ENCODE measurements around the gene DACH1.

Gene DACH1

DNA sequence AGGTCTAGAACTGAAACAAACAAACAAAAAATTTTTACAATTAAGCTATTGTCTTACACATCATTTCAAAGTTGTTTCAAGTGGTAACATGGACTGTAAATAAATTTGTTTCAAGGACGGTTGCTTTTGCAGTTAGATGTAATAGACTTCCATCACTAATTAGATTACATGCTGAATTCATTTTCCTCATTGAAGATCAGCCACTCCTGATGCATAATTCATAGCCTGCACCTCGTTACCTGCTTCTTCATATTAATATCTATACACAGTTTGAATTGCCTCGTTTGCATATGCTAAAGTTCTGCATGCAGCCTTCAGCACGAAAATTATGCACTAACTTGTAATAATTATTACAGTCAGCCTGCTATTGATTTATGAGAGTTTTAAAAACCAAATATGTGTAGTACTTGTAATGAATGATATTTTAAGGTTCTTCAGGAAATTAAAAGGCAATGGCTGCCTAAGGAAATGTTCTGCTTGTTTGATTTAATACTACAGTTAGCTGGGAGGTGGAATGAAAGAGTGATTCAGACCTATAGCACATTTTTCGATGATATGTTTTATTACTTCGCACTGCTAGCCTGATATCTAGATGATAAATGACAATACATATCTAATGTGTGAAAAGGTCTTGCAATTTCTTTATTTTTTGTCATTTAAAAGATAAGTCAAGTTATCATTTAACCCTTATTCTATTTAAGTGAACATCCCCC lies 184.9 kb downstream of the DACH1 start:
- Histone ChIP-seq H3K27ac (no peak overlapping the region), H3K36me3 (ENCODE audit: insufficient read depth) (no peaks in the 10 kb centered on the region), H2AFZ (ENCODE audit: low read depth) (no peak overlapping the region), H3K4me1 (ENCODE audit: low read depth, poor library complexity, severe bottlenecking) (no peaks in the 10 kb centered on the region), H4K20me1 (ENCODE audit: insufficient read depth) (no peaks in the 10 kb centered on the region), H3K4me2 (no peak overlapping the region), H3K79me2 (ENCODE audit: insufficient read depth, low read depth) (no peaks in the 10 kb centered on the region), H3K4me3 (IDR thresholded peaks at IDR 0.05; ENCODE audit: insufficient read depth, low read depth, low read length) (no peak overlapping the region), H3K9ac (no peak overlapping the region), H3K27me3 (ENCODE audit: insufficient read depth, low read depth) (no peaks in the 10 kb centered on the region)
- TF ChIP-seq, protein P1, sequence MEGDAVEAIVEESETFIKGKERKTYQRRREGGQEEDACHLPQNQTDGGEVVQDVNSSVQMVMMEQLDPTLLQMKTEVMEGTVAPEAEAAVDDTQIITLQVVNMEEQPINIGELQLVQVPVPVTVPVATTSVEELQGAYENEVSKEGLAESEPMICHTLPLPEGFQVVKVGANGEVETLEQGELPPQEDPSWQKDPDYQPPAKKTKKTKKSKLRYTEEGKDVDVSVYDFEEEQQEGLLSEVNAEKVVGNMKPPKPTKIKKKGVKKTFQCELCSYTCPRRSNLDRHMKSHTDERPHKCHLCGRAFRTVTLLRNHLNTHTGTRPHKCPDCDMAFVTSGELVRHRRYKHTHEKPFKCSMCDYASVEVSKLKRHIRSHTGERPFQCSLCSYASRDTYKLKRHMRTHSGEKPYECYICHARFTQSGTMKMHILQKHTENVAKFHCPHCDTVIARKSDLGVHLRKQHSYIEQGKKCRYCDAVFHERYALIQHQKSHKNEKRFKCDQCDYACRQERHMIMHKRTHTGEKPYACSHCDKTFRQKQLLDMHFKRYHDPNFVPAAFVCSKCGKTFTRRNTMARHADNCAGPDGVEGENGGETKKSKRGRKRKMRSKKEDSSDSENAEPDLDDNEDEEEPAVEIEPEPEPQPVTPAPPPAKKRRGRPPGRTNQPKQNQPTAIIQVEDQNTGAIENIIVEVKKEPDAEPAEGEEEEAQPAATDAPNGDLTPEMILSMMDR (conservative IDR thresholded peaks at IDR 0.05; ENCODE audit: low read depth, low read length) = no peak

DNA sequence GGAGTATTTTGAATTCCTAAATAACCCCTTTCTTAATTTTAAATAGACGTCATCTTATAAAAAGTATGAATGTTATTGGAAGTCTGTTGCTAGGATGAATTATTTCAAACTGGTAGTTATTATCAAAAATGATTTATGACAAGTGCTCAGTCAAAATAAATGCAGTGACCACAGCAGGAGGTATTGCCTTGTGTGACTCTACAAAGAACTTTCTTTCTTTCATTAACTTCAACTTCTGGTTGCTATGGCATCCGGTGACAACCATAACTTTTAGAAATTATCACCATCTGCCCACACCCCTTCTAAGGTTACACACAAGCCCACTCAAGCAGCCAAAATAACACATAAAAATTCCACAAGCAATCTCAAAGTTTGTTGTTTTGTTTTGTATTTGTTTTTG lies 189.9 kb downstream of the DACH1 start:
- no peak overlapping the region for H3K4me3 ChIP-seq (IDR thresholded peaks at IDR 0.05; ENCODE audit: insufficient read depth, low read depth, low read length)
- H3K36me3 ChIP-seq (ENCODE audit: insufficient read depth) = no peaks in the 10 kb centered on the region
- H3K27me3 ChIP-seq (ENCODE audit: insufficient read depth, low read depth) = no peaks in the 10 kb centered on the region
- H3K27ac ChIP-seq = no peak overlapping the region
- H3K9ac ChIP-seq = no peak overlapping the region
- H3K4me2 ChIP-seq = no peak overlapping the region
- H2AFZ ChIP-seq (ENCODE audit: low read depth) = no peak overlapping the region
- H4K20me1 ChIP-seq (ENCODE audit: insufficient read depth) = no peaks in the 10 kb centered on the region
- TF ChIP-seq, protein P1 (conservative IDR thresholded peaks at IDR 0.05; ENCODE audit: low read depth, low read length) = no peak
- H3K4me1 ChIP-seq (ENCODE audit: low read depth, poor library complexity, severe bottlenecking) = no peaks in the 10 kb centered on the region
- H3K79me2 ChIP-seq (ENCODE audit: insufficient read depth, low read depth) = no peaks in the 10 kb centered on the region

DNA sequence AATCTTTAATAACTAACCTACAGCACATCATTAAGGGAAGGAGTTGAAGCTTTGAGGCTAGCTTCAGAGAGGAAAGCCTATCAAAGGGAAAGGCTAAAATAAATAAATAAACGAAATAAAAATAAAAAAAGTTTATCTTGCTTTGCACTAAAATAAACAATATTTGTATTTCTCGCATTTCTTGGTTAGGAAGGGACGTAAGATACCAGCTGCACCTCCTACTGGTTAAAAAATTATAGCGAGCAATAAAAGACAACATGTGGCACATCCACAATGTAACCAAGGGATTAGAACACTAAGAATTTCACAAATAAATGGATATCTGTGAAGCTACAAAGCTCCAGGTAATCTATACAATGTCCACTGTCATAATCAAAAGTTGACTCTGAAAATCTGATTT lies 194.5 kb downstream of the DACH1 start:
- Histone ChIP-seq H3K9ac (no peak overlapping the region), H3K4me3 (IDR thresholded peaks at IDR 0.05; ENCODE audit: insufficient read depth, low read depth, low read length) (no peak overlapping the region), H4K20me1 (ENCODE audit: insufficient read depth) (no peaks in the 10 kb centered on the region), H3K4me1 (ENCODE audit: low read depth, poor library complexity, severe bottlenecking) (no peaks in the 10 kb centered on the region), H3K79me2 (ENCODE audit: insufficient read depth, low read depth) (no peaks in the 10 kb centered on the region), H2AFZ (ENCODE audit: low read depth) (no peak overlapping the region), H3K27ac (no peak overlapping the region), H3K4me2 (no peak overlapping the region), H3K36me3 (ENCODE audit: insufficient read depth) (no peaks in the 10 kb centered on the region), H3K27me3 (ENCODE audit: insufficient read depth, low read depth) (no peaks in the 10 kb centered on the region)
- TF ChIP-seq, protein P1 (conservative IDR thresholded peaks at IDR 0.05; ENCODE audit: low read depth, low read length) = no peak

DNA sequence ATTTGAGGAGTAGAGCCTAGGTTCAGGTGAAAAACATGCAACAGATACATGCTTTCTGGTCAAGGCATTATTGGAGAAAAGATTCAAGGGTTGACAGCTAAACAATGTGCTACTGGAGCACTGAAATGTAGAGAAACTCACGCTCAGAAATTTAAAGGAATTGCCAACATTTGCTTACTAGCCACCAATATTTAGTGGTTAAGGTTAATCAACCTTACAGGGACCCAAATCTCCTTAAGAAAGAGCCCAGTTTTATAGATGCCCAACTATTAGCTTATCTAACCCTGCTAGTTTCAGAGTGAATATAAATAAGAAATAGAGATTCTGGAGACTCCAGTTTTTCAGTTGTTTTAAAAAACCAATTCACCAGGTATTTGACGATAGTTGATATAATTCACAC lies 203.6 kb downstream of the DACH1 start:
- Histone ChIP-seq H3K4me1 (ENCODE audit: low read depth, poor library complexity, severe bottlenecking) (no peaks in the 10 kb centered on the region), H3K27me3 (ENCODE audit: insufficient read depth, low read depth) (no peaks in the 10 kb centered on the region), H4K20me1 (ENCODE audit: insufficient read depth) (no peaks in the 10 kb centered on the region), H2AFZ (ENCODE audit: low read depth) (no peak overlapping the region), H3K4me3 (IDR thresholded peaks at IDR 0.05; ENCODE audit: insufficient read depth, low read depth, low read length) (no peak overlapping the region), H3K79me2 (ENCODE audit: insufficient read depth, low read depth) (no peaks in the 10 kb centered on the region), H3K9ac (no peak overlapping the region), H3K27ac (no peak overlapping the region), H3K4me2 (no peak overlapping the region), H3K36me3 (ENCODE audit: insufficient read depth) (no peaks in the 10 kb centered on the region)
- TF ChIP-seq, protein P1 (conservative IDR thresholded peaks at IDR 0.05; ENCODE audit: low read depth, low read length) = no peak

All from KMS-11 (cell line).